HepG2 (cell line): ENCODE measurements around the gene NDP.

Source experiments
- EZH2 ChIP-seq: conservative IDR thresholded peaks from 2 replicates; pipeline ENCODE4 v1.6.1; 2012; ENCODE audit warnings: mild to moderate bottlenecking, low read depth, low read length, moderate library complexity
- HCFC1 ChIP-seq: fragments of 150-350 bp; IDR thresholded peaks from 2 replicates; pipeline ENCODE4 v1.6.1; 2014; ENCODE audit warnings: low read depth, low read length
- SMAD3 ChIP-seq: sonication (generic); formaldehyde crosslinking; IDR thresholded peaks from 2 replicates; pipeline ENCODE4 v1.4.0; 2020; ENCODE audit warnings: missing genetic modification reagents
- SMC3 ChIP-seq: IDR thresholded peaks from 2 replicates; pipeline ENCODE4 v1.6.1; 2011; ENCODE audit warnings: low read length, improper control_type of control experiment
- ZSCAN25 ChIP-seq: sonication (generic); formaldehyde crosslinking; IDR thresholded peaks from 2 replicates; pipeline ENCODE4 v1.8.0; 2022; ENCODE audit warnings: mild to moderate bottlenecking, missing genetic modification reagents
- TF ChIP-seq, protein P1 (sequence below): sonication (generic); formaldehyde crosslinking; IDR thresholded peaks from 2 replicates; pipeline ENCODE4 v1.4.0; 2020; ENCODE audit warnings: missing genetic modification reagents; ENCODE audit errors: not compliant biosample characterization
- TF ChIP-seq, protein P2 (sequence below): sonication (generic); formaldehyde crosslinking; IDR thresholded peaks from 2 replicates; pipeline ENCODE4 v1.5.1; 2020; ENCODE audit warnings: mild to moderate bottlenecking, missing genetic modification reagents, borderline replicate concordance

DNA sequence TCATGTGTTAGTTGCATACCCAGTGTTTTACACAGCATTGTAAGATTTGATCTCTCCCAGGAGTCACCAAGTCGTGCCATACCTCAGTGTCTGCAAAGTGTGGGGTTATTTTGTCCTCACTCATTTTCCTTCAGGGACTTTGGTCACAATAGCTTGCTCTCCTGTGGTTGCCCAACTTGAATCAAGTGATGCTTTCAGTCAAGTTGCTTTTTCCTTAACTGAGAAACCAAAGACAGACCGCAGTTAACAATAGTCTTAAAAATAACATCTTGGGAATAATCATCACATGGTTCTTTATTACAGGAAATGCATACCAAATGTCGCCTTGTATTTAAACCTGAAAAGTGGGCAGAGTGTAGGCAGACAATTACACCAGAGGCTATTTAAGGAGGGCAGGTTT is 44.5 kb upstream of the NDP start:
- TF ChIP-seq HCFC1 (no peak), ZSCAN25 (no peak), SMAD3 (no peak), EZH2 (no peak), SMC3 (no peak)
- TF ChIP-seq, protein P1, sequence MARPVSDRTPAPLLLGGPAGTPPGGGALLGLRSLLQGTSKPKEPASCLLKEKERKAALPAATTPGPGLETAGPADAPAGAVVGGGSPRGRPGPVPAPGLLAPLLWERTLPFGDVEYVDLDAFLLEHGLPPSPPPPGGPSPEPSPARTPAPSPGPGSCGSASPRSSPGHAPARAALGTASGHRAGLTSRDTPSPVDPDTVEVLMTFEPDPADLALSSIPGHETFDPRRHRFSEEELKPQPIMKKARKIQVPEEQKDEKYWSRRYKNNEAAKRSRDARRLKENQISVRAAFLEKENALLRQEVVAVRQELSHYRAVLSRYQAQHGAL (CRISPR knock-in tag) = no peak
- TF ChIP-seq, protein P2, sequence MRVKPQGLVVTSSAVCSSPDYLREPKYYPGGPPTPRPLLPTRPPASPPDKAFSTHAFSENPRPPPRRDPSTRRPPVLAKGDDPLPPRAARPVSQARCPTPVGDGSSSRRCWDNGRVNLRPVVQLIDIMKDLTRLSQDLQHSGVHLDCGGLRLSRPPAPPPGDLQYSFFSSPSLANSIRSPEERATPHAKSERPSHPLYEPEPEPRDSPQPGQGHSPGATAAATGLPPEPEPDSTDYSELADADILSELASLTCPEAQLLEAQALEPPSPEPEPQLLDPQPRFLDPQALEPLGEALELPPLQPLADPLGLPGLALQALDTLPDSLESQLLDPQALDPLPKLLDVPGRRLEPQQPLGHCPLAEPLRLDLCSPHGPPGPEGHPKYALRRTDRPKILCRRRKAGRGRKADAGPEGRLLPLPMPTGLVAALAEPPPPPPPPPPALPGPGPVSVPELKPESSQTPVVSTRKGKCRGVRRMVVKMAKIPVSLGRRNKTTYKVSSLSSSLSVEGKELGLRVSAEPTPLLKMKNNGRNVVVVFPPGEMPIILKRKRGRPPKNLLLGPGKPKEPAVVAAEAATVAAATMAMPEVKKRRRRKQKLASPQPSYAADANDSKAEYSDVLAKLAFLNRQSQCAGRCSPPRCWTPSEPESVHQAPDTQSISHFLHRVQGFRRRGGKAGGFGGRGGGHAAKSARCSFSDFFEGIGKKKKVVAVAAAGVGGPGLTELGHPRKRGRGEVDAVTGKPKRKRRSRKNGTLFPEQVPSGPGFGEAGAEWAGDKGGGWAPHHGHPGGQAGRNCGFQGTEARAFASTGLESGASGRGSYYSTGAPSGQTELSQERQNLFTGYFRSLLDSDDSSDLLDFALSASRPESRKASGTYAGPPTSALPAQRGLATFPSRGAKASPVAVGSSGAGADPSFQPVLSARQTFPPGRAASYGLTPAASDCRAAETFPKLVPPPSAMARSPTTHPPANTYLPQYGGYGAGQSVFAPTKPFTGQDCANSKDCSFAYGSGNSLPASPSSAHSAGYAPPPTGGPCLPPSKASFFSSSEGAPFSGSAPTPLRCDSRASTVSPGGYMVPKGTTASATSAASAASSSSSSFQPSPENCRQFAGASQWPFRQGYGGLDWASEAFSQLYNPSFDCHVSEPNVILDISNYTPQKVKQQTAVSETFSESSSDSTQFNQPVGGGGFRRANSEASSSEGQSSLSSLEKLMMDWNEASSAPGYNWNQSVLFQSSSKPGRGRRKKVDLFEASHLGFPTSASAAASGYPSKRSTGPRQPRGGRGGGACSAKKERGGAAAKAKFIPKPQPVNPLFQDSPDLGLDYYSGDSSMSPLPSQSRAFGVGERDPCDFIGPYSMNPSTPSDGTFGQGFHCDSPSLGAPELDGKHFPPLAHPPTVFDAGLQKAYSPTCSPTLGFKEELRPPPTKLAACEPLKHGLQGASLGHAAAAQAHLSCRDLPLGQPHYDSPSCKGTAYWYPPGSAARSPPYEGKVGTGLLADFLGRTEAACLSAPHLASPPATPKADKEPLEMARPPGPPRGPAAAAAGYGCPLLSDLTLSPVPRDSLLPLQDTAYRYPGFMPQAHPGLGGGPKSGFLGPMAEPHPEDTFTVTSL = no peak
